D721Med (cell line): ENCODE measurements around the gene SPINK4.

ENCODE experiments used
- DNase-seq: peaks from one replicate; pipeline ENCODE4 v3.0.0; 2011; ENCODE audit warnings: low spot score; ENCODE audit not compliant: insufficient read length
- FAIRE-seq: peaks from 2 replicates; lab custom pipeline; 2011; peaks lifted over from hg19 to GRCh38; lab: Jason Lieb, UNC
- TF ChIP-seq, protein P1 (sequence below): IDR thresholded peaks from 2 replicates; pipeline ENCODE4 v1.5.1; 2012; ENCODE audit warnings: mild to moderate bottlenecking, control low read depth; ENCODE audit not compliant: insufficient read depth; ENCODE audit errors: missing control alignments

Gene SPINK4

GRCh38 chr9:33236571-33236970 lies 3.4 kb upstream of the SPINK4 start:
- DNase-seq (no peak), FAIRE-seq (no peak)
- TF ChIP-seq, protein P1, sequence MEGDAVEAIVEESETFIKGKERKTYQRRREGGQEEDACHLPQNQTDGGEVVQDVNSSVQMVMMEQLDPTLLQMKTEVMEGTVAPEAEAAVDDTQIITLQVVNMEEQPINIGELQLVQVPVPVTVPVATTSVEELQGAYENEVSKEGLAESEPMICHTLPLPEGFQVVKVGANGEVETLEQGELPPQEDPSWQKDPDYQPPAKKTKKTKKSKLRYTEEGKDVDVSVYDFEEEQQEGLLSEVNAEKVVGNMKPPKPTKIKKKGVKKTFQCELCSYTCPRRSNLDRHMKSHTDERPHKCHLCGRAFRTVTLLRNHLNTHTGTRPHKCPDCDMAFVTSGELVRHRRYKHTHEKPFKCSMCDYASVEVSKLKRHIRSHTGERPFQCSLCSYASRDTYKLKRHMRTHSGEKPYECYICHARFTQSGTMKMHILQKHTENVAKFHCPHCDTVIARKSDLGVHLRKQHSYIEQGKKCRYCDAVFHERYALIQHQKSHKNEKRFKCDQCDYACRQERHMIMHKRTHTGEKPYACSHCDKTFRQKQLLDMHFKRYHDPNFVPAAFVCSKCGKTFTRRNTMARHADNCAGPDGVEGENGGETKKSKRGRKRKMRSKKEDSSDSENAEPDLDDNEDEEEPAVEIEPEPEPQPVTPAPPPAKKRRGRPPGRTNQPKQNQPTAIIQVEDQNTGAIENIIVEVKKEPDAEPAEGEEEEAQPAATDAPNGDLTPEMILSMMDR, result no peak

DNA sequence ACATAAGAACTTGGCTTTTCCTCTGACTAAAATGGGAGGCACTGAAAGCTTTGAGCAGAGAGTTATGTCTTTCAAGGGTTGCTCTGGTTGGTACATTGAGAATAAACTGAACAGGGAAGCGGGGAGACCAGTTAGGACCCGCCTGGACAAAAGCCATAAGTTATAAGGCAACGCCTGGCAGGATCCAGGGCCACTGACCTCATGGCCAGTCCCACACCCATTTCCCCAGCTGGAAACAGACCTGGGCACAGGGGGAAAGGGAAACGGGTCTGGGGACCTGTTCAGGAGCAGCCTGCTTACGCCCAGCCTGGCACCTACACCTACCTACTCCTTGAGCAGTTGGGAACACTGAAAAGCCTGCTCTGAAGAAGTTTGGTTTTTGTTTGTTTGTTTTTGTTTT lies 1.3 kb downstream of the SPINK4 start:
- TF ChIP-seq, protein P1, result no peak
- DNase-seq, result no peak
- no peak for FAIRE-seq

DNA sequence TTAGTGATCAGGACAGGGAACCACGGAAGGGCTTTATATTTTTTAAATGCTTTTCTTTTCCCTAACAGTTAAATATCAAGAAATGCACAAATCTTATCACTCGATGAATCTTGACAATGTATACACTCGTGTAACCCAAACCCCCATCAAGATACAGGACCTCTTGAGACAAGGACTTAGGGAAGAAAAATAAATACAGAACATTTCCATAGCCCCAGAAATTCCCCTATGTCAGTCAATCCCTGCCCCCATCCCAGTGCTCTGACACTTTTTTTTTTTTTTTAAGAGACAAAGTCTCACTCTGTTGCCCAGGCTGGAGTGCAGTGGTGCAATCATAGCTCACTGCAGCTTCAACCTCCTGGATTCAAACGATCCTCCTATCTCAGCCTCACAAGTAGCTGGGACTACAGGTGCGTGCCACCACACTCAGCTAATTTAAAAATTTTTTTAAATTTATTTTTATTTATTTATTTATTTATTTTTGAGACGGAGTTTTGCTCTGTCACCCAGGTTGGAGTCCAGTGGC lies 2.7 kb downstream of the SPINK4 start:
- TF ChIP-seq, protein P1, result no peak
- no peak for FAIRE-seq

DNA sequence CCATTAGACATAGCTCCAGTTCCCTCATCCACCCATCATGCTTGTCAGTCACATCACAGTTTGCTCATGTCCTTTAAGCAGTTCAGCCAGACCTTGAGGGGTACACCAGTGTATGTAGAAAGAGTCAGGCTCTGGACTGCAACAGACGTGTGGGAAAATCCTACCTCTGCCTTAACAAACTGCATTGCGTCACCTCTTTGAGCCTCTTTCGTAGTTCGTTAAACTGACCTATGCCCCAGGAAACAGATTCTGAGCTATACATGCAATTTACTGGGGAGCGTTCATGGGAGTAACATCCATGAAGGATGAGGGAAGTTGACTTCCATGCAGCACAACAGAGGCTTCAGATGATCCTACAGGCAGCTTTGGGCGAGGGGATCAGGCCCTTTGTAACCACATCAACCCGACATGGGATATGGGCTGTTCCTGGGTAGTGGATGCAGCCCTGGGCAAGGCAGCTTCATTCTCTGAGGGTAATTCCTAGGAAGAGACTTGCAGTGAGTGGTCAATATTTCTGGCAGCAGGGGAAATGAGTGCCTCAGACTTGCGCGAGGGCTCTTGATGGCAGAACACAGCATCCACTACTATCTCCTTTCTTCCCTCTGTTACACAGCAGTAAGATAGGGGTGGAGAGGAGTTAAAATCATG lies 4.3 kb downstream of the SPINK4 start:
- no peak for FAIRE-seq
- DNase-seq, result no peak
- TF ChIP-seq, protein P1, result no peak

More for the DNA sequence above, 2.7 kb downstream of the SPINK4 start:
- DNase-seq, result no peak

DNA sequence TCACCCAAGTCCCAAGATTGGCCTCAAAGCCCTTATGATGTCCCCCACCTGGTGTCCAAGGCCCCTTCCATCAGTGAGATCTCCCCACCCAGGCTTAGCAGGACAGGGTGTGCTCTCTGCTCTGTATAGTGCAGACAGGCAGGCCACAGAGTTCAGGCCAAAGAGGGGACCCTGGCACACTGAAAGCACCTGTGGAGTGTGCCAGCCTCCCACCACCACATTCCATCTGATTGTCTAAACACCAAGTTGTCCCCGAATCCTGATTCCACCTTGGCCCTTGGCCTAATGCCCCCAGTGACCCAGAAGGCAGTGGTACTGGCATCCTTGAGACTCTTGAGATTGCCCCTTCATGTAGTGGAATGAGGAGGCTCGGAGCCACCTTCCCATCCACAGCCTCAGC lies 5.4 kb downstream of the SPINK4 start:
- no peak for FAIRE-seq
- TF ChIP-seq, protein P1, result no peak
- no peak for DNase-seq

DNA sequence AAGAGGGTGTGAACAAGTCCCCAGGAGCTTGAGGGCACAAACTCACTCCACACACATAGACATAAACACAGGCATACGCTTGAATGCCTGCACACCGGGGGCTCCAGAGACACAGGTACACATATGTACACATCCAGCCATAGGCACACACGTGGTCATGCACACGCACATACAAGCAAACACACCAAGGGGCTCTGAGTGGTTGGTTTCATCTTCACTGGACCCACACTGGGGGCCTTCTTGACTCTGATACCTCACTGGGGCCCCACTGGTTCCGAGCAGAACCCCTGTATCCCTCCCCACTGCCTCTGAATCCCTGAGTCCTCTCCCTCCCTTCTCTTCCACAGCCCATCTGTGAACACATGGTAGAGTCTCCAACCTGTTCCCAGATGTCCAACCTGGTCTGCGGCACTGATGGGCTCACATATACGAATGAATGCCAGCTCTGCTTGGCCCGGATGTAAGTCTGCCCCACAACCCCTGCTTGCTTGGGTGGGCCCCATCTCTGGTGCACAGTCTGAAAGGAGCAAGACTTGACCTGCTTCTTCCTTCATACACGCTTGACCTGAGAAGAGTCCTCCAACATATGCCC lies 6.4 kb downstream of the SPINK4 start:
- TF ChIP-seq, protein P1, result no peak
- FAIRE-seq, result no peak
- no peak for DNase-seq

DNA sequence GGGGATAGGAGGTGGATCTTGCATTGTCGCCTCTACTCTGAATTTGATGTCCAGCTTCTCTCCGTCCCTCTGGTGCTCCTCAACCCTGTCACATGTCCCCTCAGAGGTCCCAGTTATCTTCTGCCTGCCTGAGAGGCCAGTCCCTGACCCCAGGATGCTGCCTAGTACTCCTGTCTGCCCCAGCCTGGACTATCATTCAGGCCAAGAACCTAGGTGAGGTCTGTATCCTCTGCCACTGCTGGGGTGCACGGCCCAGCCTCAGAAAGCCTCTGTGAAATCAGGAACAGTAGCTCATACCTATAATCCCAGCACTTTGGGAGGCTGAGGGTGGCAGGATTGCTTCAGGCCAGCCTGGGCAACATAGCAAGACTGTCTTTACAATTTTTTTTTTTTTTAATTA lies 8.6 kb downstream of the SPINK4 start:
- TF ChIP-seq, protein P1, result no peak
- DNase-seq (no peak), FAIRE-seq (no peak)
